Mesenchymal stem cell (in vitro differentiated cells and primary cell): ENCODE data around the gene ARMC2.
"Not testable (repeated sequence)": the region's sequence is repeated elsewhere in the genome, so short reads cannot be mapped to it uniquely, and the experiment has no call there.

ENCODE experiments used
- DNase-seq: peaks from one replicate; pipeline ENCODE4 v3.0.0-alpha.2; 2013
- H2AFZ ChIP-seq: one replicate; pipeline ENCODE4 v1.6.1; 2013; ENCODE audit warnings: low read depth, mild to moderate bottlenecking, control low read depth, inconsistent platforms, low read length, moderate library complexity
- H2AK5ac ChIP-seq: 2 replicates; pipeline ENCODE4 v1.6.1; 2013; ENCODE audit warnings: low read length, moderate library complexity, mild to moderate bottlenecking, inconsistent platforms; ENCODE audit not compliant: severe bottlenecking
- H2BK120ac ChIP-seq: one replicate; pipeline ENCODE4 v1.6.1; 2013; ENCODE audit warnings: low read depth, mild to moderate bottlenecking, inconsistent platforms, low read length, moderate library complexity
- H2BK12ac ChIP-seq, 2 experiments: one replicate each; pipeline ENCODE4 v1.6.1; 2013; ENCODE audit warnings: inconsistent platforms in 2 of 2, low read length in 2 of 2, mild to moderate bottlenecking in 2 of 2, moderate library complexity in 2 of 2, control low read depth in 1 of 2
- H2BK15ac ChIP-seq: one replicate; pipeline ENCODE4 v1.6.1; 2013; ENCODE audit warnings: mild to moderate bottlenecking, low read depth, inconsistent platforms; ENCODE audit not compliant: poor library complexity, severe bottlenecking
- H2BK5ac ChIP-seq: 2 replicates; pipeline ENCODE4 v1.6.1; 2013; ENCODE audit warnings: low read depth, mild to moderate bottlenecking, low read length, control low read depth, inconsistent platforms; ENCODE audit not compliant: poor library complexity, severe bottlenecking
- H3K14ac ChIP-seq, 2 experiments: one replicate each; pipeline ENCODE4 v1.6.1; 2013; ENCODE audit warnings: inconsistent platforms in 2 of 2, low read length in 2 of 2, control low read depth in 1 of 2, mild to moderate bottlenecking in 1 of 2, moderate library complexity in 1 of 2
- H3K18ac ChIP-seq, 2 experiments: one replicate each; pipeline ENCODE4 v1.6.1; 2013; ENCODE audit warnings: inconsistent platforms in 2 of 2, low read length in 2 of 2, control low read depth in 1 of 2, low read depth in 1 of 2, mild to moderate bottlenecking in 1 of 2
- H3K23ac ChIP-seq, 2 experiments: one replicate each; pipeline ENCODE4 v1.6.1; 2013; ENCODE audit warnings: inconsistent platforms in 2 of 2, low read length in 2 of 2, mild to moderate bottlenecking in 2 of 2, moderate library complexity in 2 of 2, control low read depth in 1 of 2
- H3K27ac ChIP-seq: 2 replicates; pipeline ENCODE4 v1.5.1; 2013; ENCODE audit warnings: mild to moderate bottlenecking, moderate library complexity, low read length, control low read depth, inconsistent platforms; ENCODE audit not compliant: poor library complexity, severe bottlenecking
- H3K27me3 ChIP-seq, 2 experiments: 2 replicates each; pipeline versions ENCODE4 v1.6.1 to v1.7.0; 2013; ENCODE audit warnings: low read length in 2 of 2, mild to moderate bottlenecking in 2 of 2, moderate library complexity in 2 of 2, control low read depth in 1 of 2, inconsistent platforms in 1 of 2; ENCODE audit not compliant: control insufficient read depth in 1 of 2, insufficient read depth in 1 of 2
- H3K36me3 ChIP-seq, 2 experiments: 2 replicates each; pipeline versions ENCODE4 v1.6.1 to v1.7.0; 2013; ENCODE audit warnings: low read length in 2 of 2, control low read depth in 1 of 2, inconsistent platforms in 1 of 2, low read depth in 1 of 2, mild to moderate bottlenecking in 1 of 2; ENCODE audit not compliant: insufficient read depth in 2 of 2, control insufficient read depth in 1 of 2
- H3K4ac ChIP-seq, 2 experiments: one replicate each; pipeline ENCODE4 v1.6.1; 2013; ENCODE audit warnings: inconsistent platforms in 2 of 2, low read length in 2 of 2, mild to moderate bottlenecking in 2 of 2, moderate library complexity in 2 of 2, control low read depth in 1 of 2, low read depth in 1 of 2
- H3K4me1 ChIP-seq: 2 replicates; pipeline ENCODE4 v1.6.1; 2013; ENCODE audit warnings: low read depth, low read length, control low read depth; ENCODE audit not compliant: control insufficient read depth, insufficient read depth
- H3K4me2 ChIP-seq: 2 replicates; pipeline ENCODE4 v1.6.1; 2013; ENCODE audit warnings: low read length, mild to moderate bottlenecking, inconsistent platforms; ENCODE audit not compliant: poor library complexity, severe bottlenecking
- H3K4me3 ChIP-seq, 2 experiments: 2 replicates each; pipeline versions ENCODE4 v1.5.1 to v1.7.0; 2013; ENCODE audit warnings: low read length in 2 of 2, mild to moderate bottlenecking in 2 of 2, control low read depth in 1 of 2, low read depth in 1 of 2; ENCODE audit not compliant: insufficient read depth in 1 of 2
- H3K79me1 ChIP-seq: replicated peaks from 2 replicates; pipeline ENCODE4 v1.6.1; 2013; ENCODE audit warnings: mild to moderate bottlenecking, control low read depth, low read length, inconsistent platforms; ENCODE audit not compliant: poor library complexity, severe bottlenecking
- H3K9ac ChIP-seq: 2 replicates; pipeline ENCODE4 v1.7.0; 2013; ENCODE audit warnings: mild to moderate bottlenecking, low read length, moderate library complexity
- H3K9me3 ChIP-seq: 2 replicates; pipeline ENCODE4 v1.7.0; 2013; ENCODE audit warnings: mild to moderate bottlenecking, low read length; ENCODE audit not compliant: control insufficient read depth
- H4K8ac ChIP-seq: one replicate; pipeline ENCODE4 v1.6.1; 2013; ENCODE audit warnings: inconsistent platforms, mild to moderate bottlenecking, low read length, moderate library complexity
- H4K91ac ChIP-seq: one replicate; pipeline ENCODE4 v1.6.1; 2013; ENCODE audit warnings: mild to moderate bottlenecking, low read length, inconsistent platforms
- WGBS: methylation state at CpG from one replicate; pipeline ENCODE4 v1.1.7; 2013; ENCODE audit warnings: mixed read lengths; 5-methylcytosine and 5-hydroxymethylcytosine counted together

The ARMC2 gene

DNA sequence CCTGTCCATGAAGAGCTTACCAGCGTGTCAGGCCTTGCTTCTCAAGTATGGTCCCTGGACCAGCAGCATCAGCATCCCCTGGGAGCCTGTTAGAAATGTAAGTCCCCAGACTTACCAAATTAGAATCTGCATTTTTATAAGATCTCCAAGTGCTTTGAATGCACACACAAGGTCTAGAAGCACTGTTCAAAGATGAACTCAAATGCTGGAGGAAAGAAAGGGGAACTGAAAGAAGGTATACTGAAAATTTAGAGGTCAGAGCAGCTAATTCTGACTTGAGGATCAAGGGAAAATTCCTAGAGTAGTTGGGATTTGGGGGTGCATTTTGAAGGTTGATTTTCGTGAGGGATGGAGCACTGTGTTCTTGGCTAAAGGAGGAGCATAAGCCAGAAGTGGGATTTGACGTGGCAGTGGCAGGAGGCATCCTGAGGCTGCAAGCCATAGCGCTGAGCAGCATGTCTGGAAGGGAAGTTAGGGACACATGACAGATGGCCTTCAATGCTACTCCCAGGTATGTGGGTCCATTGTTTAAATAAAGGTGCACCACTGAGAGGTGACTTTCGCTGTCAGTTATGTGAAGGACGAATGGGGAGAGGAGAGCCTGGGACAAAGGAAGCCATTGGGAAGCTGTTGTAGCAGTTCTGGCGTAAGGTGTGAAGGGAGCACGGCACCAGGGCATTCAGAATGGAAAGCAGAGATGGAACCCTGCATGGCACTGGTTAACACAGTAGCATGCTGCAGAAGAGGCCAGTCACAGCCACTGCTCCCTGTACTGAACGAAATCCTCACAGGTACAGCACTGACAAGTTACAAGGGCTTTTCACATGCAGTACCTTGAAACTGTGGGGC lies 36.2 kb downstream of the ARMC2 start:
- H2AFZ ChIP-seq, result no peak overlapping the region
- no peak overlapping the region for H2BK5ac ChIP-seq
- no peak overlapping the region for H2BK15ac ChIP-seq
- no peak overlapping the region for H2AK5ac ChIP-seq
- no peak overlapping the region for H3K4me3 ChIP-seq
- no peak overlapping the region for H3K23ac ChIP-seq
- no peaks in the 10 kb centered on the region for H3K4me1 ChIP-seq
- H3K14ac ChIP-seq, result peak overlapping the region in 1 of 2 experiments; percentile 2
- H3K4me2 ChIP-seq, result no peak overlapping the region
- H4K91ac ChIP-seq, result no peak overlapping the region
- H3K18ac ChIP-seq, result no peak overlapping the region
- H3K9ac ChIP-seq, result no peak overlapping the region
- H3K27me3 ChIP-seq, result no peaks in the 10 kb centered on the region
- H3K4ac ChIP-seq, result no peak overlapping the region
- 95% methylated on average over 8 of the region's 9 CpGs for WGBS
- H2BK12ac ChIP-seq, result no peak overlapping the region
- DNase-seq, result no peak
- no peaks in the 10 kb centered on the region for H3K9me3 ChIP-seq
- H3K27ac ChIP-seq, result no peak overlapping the region
- H3K79me1 ChIP-seq, result no peaks in the 10 kb centered on the region
- H4K8ac ChIP-seq, result no peak overlapping the region
- no peak overlapping the region for H2BK120ac ChIP-seq
- H3K36me3 ChIP-seq, result peaks cover 0 to 4% of the 10 kb centered on the region in 2 experiments

- WGBS, result 93% methylated on average over 6 of the region's 6 CpGs
- Histone ChIP-seq H4K91ac (no peak overlapping the region), H2AFZ (no peak overlapping the region), H2BK15ac (no peak overlapping the region), H3K4me1 (no peaks in the 10 kb centered on the region), H2BK5ac (no peak overlapping the region), H3K4ac (no peak overlapping the region), H3K9ac (no peak overlapping the region), H3K4me3 (no peak overlapping the region), H3K27ac (no peak overlapping the region), H3K79me1 (no peaks in the 10 kb centered on the region), H3K4me2 (no peak overlapping the region), H2BK12ac (no peak overlapping the region), H3K18ac (no peak overlapping the region), H3K27me3 (no peaks in the 10 kb centered on the region), H3K14ac (no peak overlapping the region), H3K36me3 (peaks cover 0 to 4% of the 10 kb centered on the region in 2 experiments), H3K9me3 (no peaks in the 10 kb centered on the region), H2AK5ac (no peak overlapping the region), H3K23ac (no peak overlapping the region), H4K8ac (no peak overlapping the region), H2BK120ac (no peak overlapping the region)
- DNase-seq, result no peak
These were observed 39.8 kb downstream of the ARMC2 start for GRCh38 chr6:108888052-108888451.

DNA sequence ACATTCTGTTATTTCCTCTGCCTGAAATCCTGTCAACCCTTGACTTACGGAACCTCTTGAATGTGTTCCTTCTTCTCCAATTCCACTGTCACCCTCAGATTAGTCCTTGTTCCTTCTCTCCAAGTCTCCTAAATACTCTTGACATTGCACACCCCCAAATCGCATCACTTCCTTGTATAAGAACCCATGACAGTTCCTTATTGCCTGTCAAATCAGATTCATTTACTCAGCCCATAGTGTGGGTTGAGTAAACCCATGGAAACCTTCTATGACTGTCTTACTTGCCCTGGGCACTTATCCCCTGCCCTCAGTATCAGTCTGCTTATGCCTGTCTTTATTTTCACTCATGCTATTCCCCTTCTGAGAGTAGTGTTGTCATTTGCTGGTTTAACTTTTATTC lies 40.5 kb downstream of the ARMC2 start:
- Histone ChIP-seq H3K9me3 (no peaks in the 10 kb centered on the region), H3K4me2 (no peak overlapping the region), H3K27me3 (no peaks in the 10 kb centered on the region), H4K91ac (no peak overlapping the region), H2BK15ac (no peak overlapping the region), H3K4ac (no peak overlapping the region), H4K8ac (no peak overlapping the region), H3K4me3 (no peak overlapping the region), H2BK120ac (no peak overlapping the region), H3K79me1 (no peaks in the 10 kb centered on the region), H3K14ac (no peak overlapping the region), H2AK5ac (no peak overlapping the region), H3K9ac (no peak overlapping the region), H2AFZ (no peak overlapping the region), H3K4me1 (no peaks in the 10 kb centered on the region), H3K27ac (no peak overlapping the region), H3K18ac (no peak overlapping the region), H3K23ac (no peak overlapping the region), H2BK12ac (no peak overlapping the region), H3K36me3 (peaks cover 0 to 4% of the 10 kb centered on the region in 2 experiments), H2BK5ac (no peak overlapping the region)
- WGBS, result 96% methylated on average over 2 of the region's 2 CpGs
- DNase-seq, result no peak

DNA sequence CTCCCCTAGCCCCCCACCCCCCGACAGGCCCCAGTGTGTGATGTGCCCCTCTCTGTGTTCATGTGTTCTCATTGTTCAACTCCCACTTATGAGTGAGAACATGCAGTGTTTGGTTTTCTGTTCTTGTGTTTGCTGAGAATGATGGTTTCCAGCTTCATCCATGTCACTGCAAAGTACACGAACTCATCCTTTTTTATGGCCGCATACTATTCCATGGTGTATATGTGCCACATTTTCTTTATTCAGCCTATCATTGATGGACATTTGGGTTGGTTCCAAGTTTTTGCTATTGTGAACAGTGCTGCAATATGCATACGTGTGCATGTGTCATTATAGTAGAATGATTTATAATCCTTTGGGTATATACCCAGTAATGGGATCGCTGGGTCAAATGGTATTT lies 42.7 kb downstream of the ARMC2 start:
- H3K4me3 ChIP-seq, H3K36me3 ChIP-seq, H2BK120ac ChIP-seq, H4K8ac ChIP-seq, H3K4me2 ChIP-seq, H2AFZ ChIP-seq, H3K79me1 ChIP-seq, H2BK5ac ChIP-seq, H3K14ac ChIP-seq, DNase-seq, H3K4ac ChIP-seq, H3K9me3 ChIP-seq, H3K27me3 ChIP-seq, H3K23ac ChIP-seq, H2BK15ac ChIP-seq, H3K18ac ChIP-seq, H4K91ac ChIP-seq, H2BK12ac ChIP-seq, H3K4me1 ChIP-seq, H2AK5ac ChIP-seq, H3K9ac ChIP-seq, H3K27ac ChIP-seq: not testable (repeated sequence)
- 100% methylated on average over 2 of the region's 5 CpGs for WGBS
